CD1c-positive myeloid dendritic cell (primary cell): ENCODE data around the gene MED27.

Source experiments
- DNase-seq: peaks from one replicate; pipeline ENCODE4 v3.0.0-alpha.2; 2016; ENCODE audit errors: extremely low spot score

The MED27 gene

DNA sequence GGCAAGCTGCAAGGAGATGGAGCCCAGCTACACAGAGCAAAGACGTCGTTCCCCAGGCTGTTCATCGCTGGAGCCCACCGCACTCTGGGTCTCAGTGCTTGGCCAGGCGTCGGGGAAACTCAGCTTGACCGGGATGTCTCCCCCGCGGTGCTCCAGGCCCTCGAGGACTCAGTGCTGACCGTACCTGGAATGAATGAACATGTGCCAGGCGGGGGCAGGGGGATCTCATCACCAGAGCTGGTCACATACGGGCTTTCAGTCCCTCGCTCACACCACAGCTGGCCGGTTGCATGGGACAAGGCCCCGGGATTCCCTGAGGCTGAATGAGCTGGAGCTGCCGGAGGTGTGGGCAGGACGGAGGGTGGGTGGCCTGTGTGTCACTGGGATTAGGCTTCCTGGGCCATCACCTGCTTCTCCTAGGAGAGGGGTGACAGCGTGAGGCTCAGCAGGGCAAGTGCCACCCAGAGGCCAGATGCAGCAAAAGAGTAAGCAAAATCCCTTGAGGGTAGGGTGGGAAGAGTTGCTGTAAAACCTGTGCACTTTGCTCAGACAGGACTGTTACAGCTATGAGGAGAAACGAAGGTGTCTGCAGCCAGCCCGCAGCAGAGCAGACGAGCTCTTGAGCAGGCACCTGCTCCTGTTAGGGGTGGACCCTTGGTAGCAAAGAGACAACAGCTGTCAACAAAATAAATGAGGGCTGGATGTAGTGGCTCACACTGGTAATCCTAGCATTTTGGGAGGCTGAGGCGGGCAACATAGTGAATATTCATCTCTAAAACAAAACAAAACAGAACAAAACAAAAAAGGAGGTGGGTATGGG lies 269.1 kb downstream of the MED27 start:
- DNase-seq = no peak
